H1 (cell line): ENCODE data around the gene RYK. TPM values are rescaled to one million over a fixed set of nuclear protein-coding genes. Genes with fewer than 3 reads are reported as not detected.

Experiments
- KDM4A ChIP-seq: IDR thresholded peaks from one replicate; pipeline ENCODE4 v1.7.1; 2012; ENCODE audit warnings: low read depth, mild to moderate bottlenecking, moderate library complexity, low read length, inconsistent platforms; ENCODE audit not compliant: severe bottlenecking
- polyA plus RNA-seq, 7 experiments: library from polyadenylated mRNA; depleted of rRNA in 3 of 7; stranded (reverse) in 5 of 7; unstranded in 2 of 7; fragments of >200 nt in 5 of 7; fragments of 200-250 nt in 2 of 7; gene quantifications; 1 replicate in 5 of 7; 2 replicates in 1 of 7; 4 replicates in 1 of 7; pipeline versions ENCODE4 v1.2.1 to v1.2.3, GENCODE V29; 2011 to 2013; ENCODE audit warnings: missing spikeins in 2 of 7, mixed read lengths in 2 of 7
- total RNA-seq: library from RNA; stranded (reverse); fragmentation: NEBNext Ultra II Directional; extraction: Animal tissue kit (Norgen Biotek cat#: 25700); gene quantifications from 2 replicates; pipeline ENCODE4 v1.2.1, GENCODE V29; 2021

Gene RYK
- total and polyA plus RNA-seq, 2 of the 8 experiments (the other 6 are each of a cell fraction or from before 2014, with no cell fraction given), result 30.5 to 63.8 TPM

DNA sequence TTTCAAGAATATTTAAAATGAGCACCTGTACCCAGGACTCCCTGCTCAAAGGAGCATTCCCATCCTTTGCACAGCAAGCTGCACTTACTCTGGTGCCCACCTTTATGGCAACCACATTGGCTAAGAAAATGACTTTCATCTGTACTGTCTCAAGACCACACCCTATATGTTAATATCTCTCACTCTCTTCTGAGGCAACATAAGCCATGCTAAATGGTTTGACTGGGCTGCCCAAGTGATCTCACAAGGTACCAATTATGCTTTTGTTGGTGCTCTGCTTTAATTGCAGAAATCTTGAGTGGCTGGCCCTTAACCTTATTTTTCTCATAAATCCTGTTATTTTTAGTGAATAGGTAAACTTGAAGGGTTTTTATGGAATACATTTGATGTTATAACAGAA is 17.7 kb downstream of the RYK start (continued):
- no peak for TF ChIP-seq KDM4A
